ENCODE data around the gene DGKI.

The DGKI gene

GRCh38 chr7:137771679-137772078 lies 75.1 kb downstream of the DGKI start:
- Histone ChIP-seq H3K9me3 (ENCODE audit: control insufficient read depth, insufficient read depth, low read depth, low read length) (no peaks in the 10 kb centered on the region), H3K4me1 (ENCODE audit: control insufficient read depth, insufficient read depth, low read length) (no peaks in the 10 kb centered on the region), H3K36me3 (ENCODE audit: control insufficient read depth in 2 of 2, insufficient read depth in 1 of 2, low read length in 2 of 2) (no peaks in the 10 kb centered on the region), H3K4me3 (ENCODE audit: low read depth, low read length) (no peak overlapping the region), H3K27ac (ENCODE audit: extremely low read depth, low read depth, low read length) (no peak overlapping the region)
- ChIA-PET CTCF (no interaction called here), POLR2A (no interaction called here)
- TF ChIP-seq ZNF830 (tag by site-specific recombination; IDR thresholded peaks at IDR 0.05; ENCODE audit: low read depth), result no peak
- TF ChIP-seq ZNF16 (tag by site-specific recombination; IDR thresholded peaks at IDR 0.05; ENCODE audit: low read depth), result no peak
- TF ChIP-seq ZBTB17 (tag by site-specific recombination; IDR thresholded peaks at IDR 0.05), result no peak
- TF ChIP-seq ZBTB11 (tag by site-specific recombination; conservative IDR thresholded peaks at IDR 0.05; ENCODE audit: low read depth), result no peak
- TF ChIP-seq ZNF704 (tag by site-specific recombination; IDR thresholded peaks at IDR 0.05), result no peak
- no peak for TF ChIP-seq ZNF23 (tag by site-specific recombination; IDR thresholded peaks at IDR 0.05; ENCODE audit: borderline replicate concordance)
- no peak for TF ChIP-seq ZNF585B (tag by site-specific recombination; IDR thresholded peaks at IDR 0.05)
- TF ChIP-seq ZBTB7A (tag by site-specific recombination; IDR thresholded peaks at IDR 0.05; ENCODE audit: low read depth), result no peak
- TF ChIP-seq FEZF1 (tag by site-specific recombination; IDR thresholded peaks at IDR 0.05), result no peak
- TF ChIP-seq ZNF501 (tag by site-specific recombination; IDR thresholded peaks at IDR 0.05), result no peak
- TF ChIP-seq ZNF791 (tag by site-specific recombination; IDR thresholded peaks at IDR 0.05), result no peak
- TF ChIP-seq KLF1 (tag by site-specific recombination; IDR thresholded peaks at IDR 0.05), result no peak
- TF ChIP-seq ZNF140 (tag by site-specific recombination; IDR thresholded peaks at IDR 0.05), result no peak
- TF ChIP-seq ZNF514 (tag by site-specific recombination; IDR thresholded peaks at IDR 0.05), result no peak
- no peak for TF ChIP-seq GLI2 (tag by site-specific recombination; IDR thresholded peaks at IDR 0.05; ENCODE audit: borderline replicate concordance, low read depth)
- no peak for TF ChIP-seq ZNF155 (tag by site-specific recombination; IDR thresholded peaks at IDR 0.05)
- no peak for TF ChIP-seq CTCF (tag by site-specific recombination; IDR thresholded peaks at IDR 0.05)
- no peak for TF ChIP-seq GLIS1 (tag by site-specific recombination; IDR thresholded peaks at IDR 0.05)
- TF ChIP-seq ZNF777 (tag by site-specific recombination; IDR thresholded peaks at IDR 0.05; ENCODE audit: borderline replicate concordance), result no peak

GRCh38 chr7:137771273-137771672 lies 75.5 kb downstream of the DGKI start:
- ChIA-PET POLR2A (no interaction called here), CTCF (no interaction called here)
- TF ChIP-seq SP2 (tag by site-specific recombination; IDR thresholded peaks at IDR 0.05), result no peak
- TF ChIP-seq ZSCAN23 (tag by site-specific recombination; IDR thresholded peaks at IDR 0.05), result no peak
- TF ChIP-seq ZNF335 (tag by site-specific recombination; conservative IDR thresholded peaks at IDR 0.05), result no peak
- no peak for TF ChIP-seq ZNF626 (tag by site-specific recombination; IDR thresholded peaks at IDR 0.05)
- no peak for TF ChIP-seq EGR2 (tag by site-specific recombination; IDR thresholded peaks at IDR 0.05; ENCODE audit: low read depth)
- no peak overlapping the region for H3K4me3 ChIP-seq (ENCODE audit: low read depth, low read length)
- H3K4me1 ChIP-seq (ENCODE audit: control insufficient read depth, insufficient read depth, low read length), result no peaks in the 10 kb centered on the region
- H3K9me3 ChIP-seq (ENCODE audit: control insufficient read depth, insufficient read depth, low read depth, low read length), result no peaks in the 10 kb centered on the region
- H3K27ac ChIP-seq (ENCODE audit: extremely low read depth, low read depth, low read length), result no peak overlapping the region
- no peaks in the 10 kb centered on the region for H3K36me3 ChIP-seq (ENCODE audit: control insufficient read depth in 2 of 2, insufficient read depth in 1 of 2, low read length in 2 of 2)
